Measurements from ENCODE around the gene CLIP2.

GRCh38 chr7:74254858-74255379, 34.3 kb upstream of the CLIP2 start:
- TF ChIP-seq CTCF (IDR thresholded peaks at IDR 0.05) (no peak), POLR2A (IDR thresholded peaks at IDR 0.05; ENCODE audit: low read depth) (no peak), POLR2AphosphoS5 (IDR thresholded peaks at IDR 0.05) (no peak), EP300 (IDR thresholded peaks at IDR 0.05) (no peak)

All from esophagus muscularis mucosa (tissue), 4 donors.